Sigmoid colon (tissue), 7 donors: ENCODE data around the gene CCDC60. TPM values are rescaled to one million over a fixed set of nuclear protein-coding genes. Genes with fewer than 3 reads are reported as not detected.

Experiments
- DNase-seq: peaks from one replicate; pipeline ENCODE4 v3.0.0-alpha.2; 2019
- H3K27ac ChIP-seq, 4 donors: fragments of 200-600 bp; sonication (generic); one replicate each; pipeline ENCODE4 v1.5.1; 2016 to 2019; ENCODE audit warnings: mild to moderate bottlenecking in 1 of 4
- H3K27me3 ChIP-seq, 3 donors: fragments of 200-600 bp; sonication (generic); one replicate each; pipeline ENCODE4 v1.5.1; 2019; ENCODE audit warnings: mild to moderate bottlenecking in 1 of 3
- H3K36me3 ChIP-seq, 4 donors: fragments of 200-600 bp; sonication (generic); one replicate each; pipeline ENCODE4 v1.5.1; 2016 to 2019
- H3K4me1 ChIP-seq, 4 donors: fragments of 200-600 bp; sonication (generic); one replicate each; pipeline ENCODE4 v1.5.1; 2017 to 2019
- H3K4me3 ChIP-seq, 4 donors: fragments of 200-600 bp; sonication (generic); one replicate each; pipeline ENCODE4 v1.5.1; 2017 to 2019; ENCODE audit warnings: mild to moderate bottlenecking in 2 of 4, moderate library complexity in 1 of 4
- H3K9me3 ChIP-seq, 4 donors: fragments of 200-600 bp in 3 of 4; sonication (generic) in 3 of 4; one replicate each; pipeline versions ENCODE4 v1.5.1 to v1.6.1; 2013 to 2019
- CTCF ChIP-seq, 4 experiments: fragments of 450-650 bp in 3 of 4; fragments of 200-600 bp in 1 of 4; IDR thresholded peaks; one replicate each; pipeline ENCODE4 v1.5.1; 2016 to 2019; ENCODE audit warnings: antibody characterized with exemption in 4 of 4, mild to moderate bottlenecking in 3 of 4, moderate library complexity in 2 of 4
- EP300 ChIP-seq, 4 donors: sonication (generic); formaldehyde crosslinking; IDR thresholded peaks; one replicate each; pipeline ENCODE4 v1.6.1; 2017; ENCODE audit warnings: antibody characterized with exemption in 4 of 4
- POLR2A ChIP-seq, 2 donors: fragments of 450-650 bp; IDR thresholded peaks; one replicate each; pipeline ENCODE4 v1.6.1; 2016; ENCODE audit warnings: antibody characterized with exemption in 2 of 2, mild to moderate bottlenecking in 2 of 2, moderate library complexity in 2 of 2
- POLR2AphosphoS5 ChIP-seq, 4 donors: sonication (generic); formaldehyde crosslinking; IDR thresholded peaks; one replicate each; pipeline ENCODE4 v1.6.1; 2017; ENCODE audit warnings: antibody characterized with exemption in 4 of 4
- WGBS, 2 donors: extraction: QIAGEN DNeasy Blood & Tissue Kit; methylation state at CpG; one replicate each; pipeline ENCODE4 v1.1.7; 2013; 5-methylcytosine and 5-hydroxymethylcytosine counted together
- intact Hi-C: fragments of 100-400 bp; cut with DNase I; formaldehyde crosslinking; loops from one replicate; pipeline ENCODE4 v1.15.1; 2023
- polyA plus RNA-seq, 3 donors: library from polyadenylated mRNA; stranded (reverse); fragments of 200-250 nt; gene quantifications; one replicate each; pipeline ENCODE4 v1.2.3, GENCODE V29; 2013
- total RNA-seq, 4 donors: library from RNA; depleted of rRNA; stranded (reverse); fragments of >200 nt; gene quantifications; one replicate each; pipeline ENCODE4 v1.1.0, GENCODE V29; 2016
- donor health status: healthy with polysubstance abuse.
- donor health status: Bipolar disorder and iron deficiency.
- donor health status: healthy.

Gene CCDC60
- total and polyA plus RNA-seq, 7 donors: 1.1 to 10.4 (median 1.6) TPM

GRCh38 chr12:119374635-119375034, 40.1 kb downstream of the CCDC60 start:
- 75 to 85% methylated on average over 4 of the region's 4 CpGs for WGBS, 2 donors
- no peak overlapping the region for H3K4me3 ChIP-seq
- TF ChIP-seq POLR2AphosphoS5 (IDR thresholded peaks at IDR 0.05): no peak
- no peak for TF ChIP-seq CTCF (IDR thresholded peaks at IDR 0.05)
- TF ChIP-seq POLR2A (IDR thresholded peaks at IDR 0.05): no peak
- TF ChIP-seq EP300 (IDR thresholded peaks at IDR 0.05): no peak
- no peak for DNase-seq
- peaks cover 0 to 46% (median 30%) of the 10 kb centered on the region in 4 donors for H3K4me1 ChIP-seq
- no peak overlapping the region for H3K27ac ChIP-seq
- no peaks in the 10 kb centered on the region for H3K27me3 ChIP-seq
- no peaks in the 10 kb centered on the region for H3K36me3 ChIP-seq
- H3K9me3 ChIP-seq: no peaks in the 10 kb centered on the region
- intact Hi-C loops: loop anchor here (5.0 kb wide), 1 partner anchor 47 kb away; no protein-coding TSS in a partner anchor

- Histone ChIP-seq H3K4me3 (no peak overlapping the region), H3K36me3 (no peaks in the 10 kb centered on the region), H3K4me1 (peaks cover 0 to 40% (median 23%) of the 10 kb centered on the region in 4 donors), H3K27ac (no peak overlapping the region), H3K27me3 (no peaks in the 10 kb centered on the region), H3K9me3 (no peaks in the 10 kb centered on the region)
- no peak for TF ChIP-seq POLR2A (IDR thresholded peaks at IDR 0.05)
- TF ChIP-seq CTCF (IDR thresholded peaks at IDR 0.05): no peak
- TF ChIP-seq POLR2AphosphoS5 (IDR thresholded peaks at IDR 0.05): no peak
- TF ChIP-seq EP300 (IDR thresholded peaks at IDR 0.05): no peak
- intact Hi-C loops: no loop called here
- no peak for DNase-seq
- WGBS, 2 donors: 66 to 69% methylated on average over 7 of the region's 7 CpGs
Observed at GRCh38 chr12:119375075-119375882, 40.8 kb downstream of the CCDC60 start.

GRCh38 chr12:119375883-119376190, 41.3 kb downstream of the CCDC60 start:
- WGBS, 2 donors: 43 to 44% methylated on average over 5 of the region's 5 CpGs
- no peaks in the 10 kb centered on the region for H3K36me3 ChIP-seq
- peaks cover 0 to 35% (median 19%) of the 10 kb centered on the region in 4 donors for H3K4me1 ChIP-seq
- H3K27me3 ChIP-seq: no peaks in the 10 kb centered on the region
- no peak overlapping the region for H3K27ac ChIP-seq
- no peak overlapping the region for H3K4me3 ChIP-seq
- TF ChIP-seq POLR2A (IDR thresholded peaks at IDR 0.05) (no peak), EP300 (IDR thresholded peaks at IDR 0.05) (no peak), CTCF (IDR thresholded peaks at IDR 0.05) (no peak), POLR2AphosphoS5 (IDR thresholded peaks at IDR 0.05) (no peak)
- no peak for DNase-seq
- no peaks in the 10 kb centered on the region for H3K9me3 ChIP-seq
- intact Hi-C loops: no loop called here

GRCh38 chr12:119378903-119379302, 44.4 kb downstream of the CCDC60 start:
- Histone ChIP-seq H3K36me3 (no peaks in the 10 kb centered on the region), H3K27ac (peak overlapping the region in 1 of 4 donors; percentile 21), H3K9me3 (no peaks in the 10 kb centered on the region), H3K4me1 (peaks cover 0 to 16% (median 5%) of the 10 kb centered on the region in 4 donors), H3K4me3 (no peak overlapping the region), H3K27me3 (no peaks in the 10 kb centered on the region)
- no peak for TF ChIP-seq CTCF (IDR thresholded peaks at IDR 0.05)
- TF ChIP-seq POLR2A (IDR thresholded peaks at IDR 0.05): no peak
- TF ChIP-seq POLR2AphosphoS5 (IDR thresholded peaks at IDR 0.05): no peak
- TF ChIP-seq EP300 (IDR thresholded peaks at IDR 0.05): no peak
- intact Hi-C loops: no loop called here
- 73 to 80% methylated on average over 4 of the region's 4 CpGs for WGBS, 2 donors
- DNase-seq: no peak
